ENCODE results near the gene LYRM2. TPM values are rescaled to one million over a fixed set of nuclear protein-coding genes. Genes with fewer than 3 reads are reported as not detected.
"Not testable (repeated sequence)": the region's sequence is repeated elsewhere in the genome, so short reads cannot be mapped to it uniquely, and the experiment has no call there.

LYRM2 gene
- total RNA-seq, 1 experiment from 2014 or later, result 10.5 TPM

- CTCF ChIA-PET, result no interaction called here
- H2AFZ ChIP-seq (ENCODE audit: low read length), result no peak overlapping the region
- no peaks in the 10 kb centered on the region for H3F3A ChIP-seq (ENCODE audit: low read length, unreplicated experiment)
- H3K9ac ChIP-seq (ENCODE audit: low read length), result no peak overlapping the region
- BruUV-seq (replicated peaks), result no TSS peak
- intact Hi-C loops (cut with micrococcal nuclease), result no loop called here
- peak; percentile 67 for DNase-seq
- no peak for TF ChIP-seq EZH2 (IDR thresholded peaks at IDR 0.05; ENCODE audit: low read length, unreplicated experiment)
- TF ChIP-seq CTCF (conservative IDR thresholded peaks at IDR 0.05; ENCODE audit: low read depth, low read length), result no peak
- TF ChIP-seq EZH2phosphoT487 (IDR thresholded peaks at IDR 0.05; ENCODE audit: borderline replicate concordance, low read length), result no peak
- peak; percentile 67 for ATAC-seq
- no peaks in the 10 kb centered on the region for H3K9me3 ChIP-seq (ENCODE audit: low read length)
- POLR2A ChIA-PET (ENCODE audit: unreplicated experiment), result no interaction called here
- 0 out of 2 replicates have a peak overlapping the region, but pooled peaks have one; percentile 17 for H3K4me2 ChIP-seq (ENCODE audit: low read length)
- H3K4me3 ChIP-seq (ENCODE audit: low read length), result no peak overlapping the region
- no peaks in the 10 kb centered on the region for H3K27me3 ChIP-seq (ENCODE audit: low read length)
- peaks cover 24% of the 10 kb centered on the region for H3K36me3 ChIP-seq (ENCODE audit: low read depth, low read length)
- H3K27ac ChIP-seq (ENCODE audit: low read length), result peak overlapping the region; percentile 12; the same call in 1 of the 2 replicates
- H3K4me1 ChIP-seq (ENCODE audit: insufficient read depth, low read length), result peaks cover 14% of the 10 kb centered on the region; the same call in 1 of the 2 replicates
- H4K20me1 ChIP-seq (ENCODE audit: low read length), result no peaks in the 10 kb centered on the region
- no peaks in the 10 kb centered on the region for H3K9me2 ChIP-seq (replicated peaks; ENCODE audit: low read length)
- no peaks in the 10 kb centered on the region for H3K79me2 ChIP-seq (ENCODE audit: low read length)
Observed at GRCh38 chr6:89644864-89645263, 6.3 kb upstream of the LYRM2 start.

- Histone ChIP-seq H3F3A (ENCODE audit: low read length, unreplicated experiment) (no peaks in the 10 kb centered on the region), H3K4me1 (ENCODE audit: insufficient read depth, low read length) (peaks cover 20% of the 10 kb centered on the region; the same call in 1 of the 2 replicates), H3K4me3 (ENCODE audit: low read length) (no peak overlapping the region), H4K20me1 (ENCODE audit: low read length) (no peaks in the 10 kb centered on the region), H2AFZ (ENCODE audit: low read length) (no peak overlapping the region), H3K9me3 (ENCODE audit: low read length) (no peaks in the 10 kb centered on the region), H3K9ac (ENCODE audit: low read length) (no peak overlapping the region), H3K36me3 (ENCODE audit: low read depth, low read length) (peaks cover 23% of the 10 kb centered on the region), H3K9me2 (replicated peaks; ENCODE audit: low read length) (no peaks in the 10 kb centered on the region), H3K79me2 (ENCODE audit: low read length) (no peaks in the 10 kb centered on the region), H3K27me3 (ENCODE audit: low read length) (no peaks in the 10 kb centered on the region), H3K27ac (ENCODE audit: low read length) (no peak overlapping the region), H3K4me2 (ENCODE audit: low read length) (no peak overlapping the region)
- intact Hi-C loops (cut with micrococcal nuclease), result no loop called here
- TF ChIP-seq EZH2phosphoT487 (IDR thresholded peaks at IDR 0.05; ENCODE audit: borderline replicate concordance, low read length) (no peak), CTCF (conservative IDR thresholded peaks at IDR 0.05; ENCODE audit: low read depth, low read length) (no peak), EZH2 (IDR thresholded peaks at IDR 0.05; ENCODE audit: low read length, unreplicated experiment) (no peak)
- ChIA-PET POLR2A (ENCODE audit: unreplicated experiment) (no interaction called here), CTCF (no interaction called here)
- BruUV-seq (replicated peaks), result no TSS peak
- DNase-seq (no peak), ATAC-seq (no peak)
Observed at GRCh38 chr6:89643406-89643805, 4.9 kb upstream of the LYRM2 start.

GRCh38 chr6:89642956-89643355, 4.4 kb upstream of the LYRM2 start:
- DNase-seq, result no peak
- no peak overlapping the region for H3K9ac ChIP-seq (ENCODE audit: low read length)
- CTCF ChIA-PET, result no interaction called here
- no peaks in the 10 kb centered on the region for H3K9me3 ChIP-seq (ENCODE audit: low read length)
- no peaks in the 10 kb centered on the region for H4K20me1 ChIP-seq (ENCODE audit: low read length)
- H3K36me3 ChIP-seq (ENCODE audit: low read depth, low read length), result peaks cover 23% of the 10 kb centered on the region
- no peak overlapping the region for H3K4me3 ChIP-seq (ENCODE audit: low read length)
- TF ChIP-seq EZH2 (IDR thresholded peaks at IDR 0.05; ENCODE audit: low read length, unreplicated experiment) (no peak), EZH2phosphoT487 (IDR thresholded peaks at IDR 0.05; ENCODE audit: borderline replicate concordance, low read length) (no peak), CTCF (conservative IDR thresholded peaks at IDR 0.05; ENCODE audit: low read depth, low read length) (no peak)
- intact Hi-C loops (cut with micrococcal nuclease), result no loop called here
- peaks cover 2% of the 10 kb centered on the region for H3K79me2 ChIP-seq (ENCODE audit: low read length)
- POLR2A ChIA-PET (ENCODE audit: unreplicated experiment), result no interaction called here
- H3K4me2 ChIP-seq (ENCODE audit: low read length), result no peak overlapping the region
- H3K9me2 ChIP-seq (replicated peaks; ENCODE audit: low read length), result no peaks in the 10 kb centered on the region
- no peak for ATAC-seq
- BruUV-seq (replicated peaks), result no TSS peak
- H3K27ac ChIP-seq (ENCODE audit: low read length), result no peak overlapping the region
- no peaks in the 10 kb centered on the region for H3F3A ChIP-seq (ENCODE audit: low read length, unreplicated experiment)
- H3K27me3 ChIP-seq (ENCODE audit: low read length), result no peaks in the 10 kb centered on the region
- no peak overlapping the region for H2AFZ ChIP-seq (ENCODE audit: low read length)
- H3K4me1 ChIP-seq (ENCODE audit: insufficient read depth, low read length), result peaks cover 20% of the 10 kb centered on the region; the same call in 1 of the 2 replicates

- H3K79me2 ChIP-seq (ENCODE audit: low read length); H3K9ac ChIP-seq (ENCODE audit: low read length); H3K27ac ChIP-seq (ENCODE audit: low read length); H4K20me1 ChIP-seq (ENCODE audit: low read length); H3K4me3 ChIP-seq (ENCODE audit: low read length); ATAC-seq; H3K9me3 ChIP-seq (ENCODE audit: low read length); H3K9me2 ChIP-seq (replicated peaks; ENCODE audit: low read length); DNase-seq; CTCF ChIA-PET; POLR2A ChIA-PET (ENCODE audit: unreplicated experiment); intact Hi-C loops (cut with micrococcal nuclease); H2AFZ ChIP-seq (ENCODE audit: low read length); BruUV-seq (replicated peaks); H3K4me2 ChIP-seq (ENCODE audit: low read length); H3F3A ChIP-seq (ENCODE audit: low read length, unreplicated experiment); H3K27me3 ChIP-seq (ENCODE audit: low read length): not testable (repeated sequence)
- Histone ChIP-seq H3K36me3 (ENCODE audit: low read depth, low read length) (peaks cover 23% of the 10 kb centered on the region), H3K4me1 (ENCODE audit: insufficient read depth, low read length) (peaks cover 24% of the 10 kb centered on the region; the same call in 1 of the 2 replicates)
Observed at GRCh38 chr6:89641581-89641980, 3.0 kb upstream of the LYRM2 start.

Data from PC-3 (cell line).